NCI-H1092 (cell line): Measurements from ENCODE around the gene FGGY.

ENCODE experiments used
- DNase-seq: peaks from one replicate; lab custom pipeline; 2025; lab: John Stamatoyannopoulos, UW

The FGGY gene

DNA sequence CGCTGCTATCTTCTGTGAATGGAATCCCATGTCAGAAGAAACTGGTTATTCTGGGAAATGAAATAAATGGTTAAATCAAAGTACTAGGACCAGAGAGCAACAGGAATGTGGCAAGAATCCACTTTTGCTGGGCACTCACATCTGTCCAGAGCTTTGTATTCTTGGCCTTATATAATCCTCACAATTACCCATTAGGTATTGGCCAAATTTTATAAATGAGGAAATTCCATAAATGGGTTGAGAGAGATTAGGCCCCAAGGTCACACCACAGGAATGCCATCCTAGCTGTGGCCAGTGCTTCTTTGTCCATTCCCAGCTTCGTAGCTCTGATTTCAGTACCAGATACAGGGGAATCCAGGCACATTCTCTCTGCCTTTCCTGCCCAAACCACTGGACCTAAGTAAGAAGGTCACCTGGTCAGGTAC is 441.7 kb downstream of the FGGY start:
- DNase-seq, result no peak

DNA sequence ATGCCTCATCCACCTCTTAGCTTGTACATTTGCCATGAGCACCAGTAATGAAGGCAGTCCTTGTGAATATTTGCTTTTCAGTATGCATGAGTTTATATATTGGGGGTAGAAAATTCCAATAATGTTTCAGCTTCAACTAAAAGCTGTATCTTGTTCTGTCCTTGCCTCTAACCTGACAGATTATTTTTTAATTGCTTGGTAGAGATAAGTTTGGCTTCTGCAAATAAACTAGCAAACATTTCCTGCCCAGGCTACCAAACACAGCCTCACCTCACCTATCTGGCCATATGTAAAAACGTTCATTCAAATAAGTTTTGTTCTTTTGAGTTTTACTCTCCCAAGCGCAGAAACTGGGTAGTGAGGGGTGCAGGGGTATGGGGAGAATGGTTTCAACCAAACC is 442.2 kb downstream of the FGGY start:
- DNase-seq, result no peak

DNA sequence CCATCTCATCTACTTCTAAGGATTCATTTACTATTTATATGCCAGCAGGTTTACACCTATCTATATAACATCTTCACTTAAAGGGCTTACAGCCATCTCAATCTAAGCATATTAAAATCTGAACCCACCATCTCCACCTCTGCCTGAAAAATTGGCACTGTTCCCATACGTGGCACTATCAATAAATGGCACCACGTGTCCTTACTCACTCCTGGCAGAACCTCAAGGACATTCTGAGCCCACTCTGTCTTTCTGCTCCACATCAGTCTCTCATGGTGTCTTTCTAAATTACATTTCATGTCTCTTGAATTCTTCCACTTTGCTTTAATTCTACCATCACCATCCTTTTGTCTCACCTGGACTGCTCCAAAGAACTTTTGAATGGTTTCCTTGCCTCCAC is 445.6 kb downstream of the FGGY start:
- no peak for DNase-seq

DNA sequence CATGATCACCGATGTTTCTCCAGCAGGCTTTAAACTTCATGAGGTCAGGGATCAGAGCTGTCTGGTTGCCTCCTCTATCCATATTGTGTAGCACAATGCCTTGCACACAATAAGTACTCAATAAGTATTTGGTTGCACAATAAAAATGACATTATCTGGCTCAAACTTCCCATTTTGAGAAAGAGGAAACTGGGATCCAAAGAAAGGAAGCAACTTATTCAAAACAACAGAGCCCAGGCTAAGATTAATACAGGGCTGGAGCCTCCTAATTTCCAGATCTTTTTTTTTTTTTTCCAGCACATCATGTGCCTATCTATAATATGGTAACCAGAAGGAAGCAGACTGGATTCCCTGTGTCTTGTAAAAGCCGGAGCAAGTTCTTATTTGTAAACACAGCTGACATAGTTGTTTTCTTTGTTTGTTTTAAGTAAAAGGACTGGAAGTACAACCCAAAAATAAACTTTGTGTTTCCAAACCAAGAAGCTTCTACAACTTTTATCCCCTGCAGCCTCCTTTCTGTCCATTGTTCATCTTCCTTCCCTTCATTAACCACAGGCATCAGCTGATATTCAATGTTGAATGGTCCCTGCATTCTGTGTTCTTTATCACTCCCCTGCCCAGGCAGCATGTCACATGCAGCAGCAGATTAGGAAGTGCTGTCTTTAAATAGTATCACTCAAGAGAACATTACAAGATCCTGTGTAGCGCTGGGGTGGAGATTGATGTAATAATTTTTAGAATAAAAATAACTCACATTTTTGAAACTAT is 446.6 kb downstream of the FGGY start:
- DNase-seq, result no peak

DNA sequence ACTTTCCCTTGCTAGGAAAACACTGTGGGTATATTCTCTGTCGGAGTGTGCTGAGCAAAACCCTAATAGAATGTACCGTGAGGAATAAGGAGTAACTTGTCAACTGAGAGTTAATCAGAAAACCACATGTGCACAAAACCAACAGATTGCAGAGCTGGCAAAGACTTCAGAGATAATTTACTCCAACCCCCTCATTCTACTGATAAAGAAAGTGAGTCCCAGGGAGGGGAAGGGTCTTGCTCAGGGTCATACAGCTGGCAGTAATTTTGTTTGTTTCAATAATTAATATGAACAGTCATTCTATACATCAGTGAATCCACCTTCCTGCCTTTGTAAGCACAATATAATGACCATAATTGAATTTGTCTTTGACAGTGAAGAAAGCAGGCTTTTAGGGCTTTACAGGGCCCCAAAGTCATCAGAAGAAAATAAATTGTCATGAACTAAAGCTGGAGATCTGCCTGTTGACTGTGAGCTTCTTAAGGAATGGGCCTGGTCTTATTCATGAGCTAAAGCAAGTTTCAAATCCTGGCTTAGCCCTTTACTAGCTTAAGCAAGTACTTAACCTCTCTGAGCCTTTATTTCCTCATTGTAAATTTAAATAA is 450.6 kb downstream of the FGGY start:
- DNase-seq, result no peak

DNA sequence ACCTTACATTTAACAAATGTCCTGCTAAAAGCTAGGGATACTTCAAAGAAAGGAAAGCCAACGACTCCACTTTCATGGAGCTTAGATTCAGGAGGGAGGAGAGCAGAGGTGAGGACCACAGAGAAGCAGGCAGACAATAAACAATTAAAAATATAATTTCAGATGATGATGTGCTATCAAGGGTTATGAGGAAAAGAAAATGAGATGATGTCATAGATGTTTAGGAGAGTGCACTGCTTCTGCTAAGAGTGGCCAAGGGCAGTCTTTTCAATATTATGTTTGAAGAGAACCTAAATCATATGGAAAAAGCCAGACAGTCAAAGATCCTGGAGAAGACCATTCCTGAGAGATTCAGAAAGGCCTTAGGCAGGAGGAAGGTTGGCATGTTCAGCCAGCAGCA is 451.2 kb downstream of the FGGY start:
- DNase-seq, result no peak

DNA sequence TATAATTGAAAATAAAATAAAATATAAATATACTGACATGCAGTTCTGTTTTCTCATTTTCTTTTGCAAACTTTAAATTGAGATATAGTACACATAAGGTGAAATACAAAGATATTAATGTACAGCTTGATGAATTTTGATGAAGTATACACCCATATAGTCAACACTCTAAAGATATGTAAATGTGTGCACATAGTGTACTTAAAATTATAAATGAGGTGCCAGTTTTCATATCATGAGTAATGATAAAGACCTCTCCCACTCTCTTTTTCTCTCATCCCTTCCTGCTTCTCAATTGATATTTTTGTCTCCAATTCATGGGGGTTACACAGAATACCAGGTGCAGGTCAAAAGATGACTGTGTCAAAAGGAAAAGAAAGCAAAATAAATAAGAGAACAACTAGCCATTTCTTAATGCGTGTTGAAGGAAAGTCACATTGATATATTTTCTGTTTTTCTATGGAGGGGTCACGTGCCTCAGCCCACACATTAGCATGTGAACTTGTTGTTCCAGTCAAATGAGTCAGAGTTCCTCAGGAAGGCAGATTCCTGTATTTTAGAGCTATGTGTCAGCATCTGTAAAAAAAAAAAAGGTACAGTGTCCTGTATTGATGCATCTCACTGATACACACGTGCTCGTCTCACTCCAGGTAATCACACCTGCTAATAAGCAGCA is 453.6 kb downstream of the FGGY start:
- DNase-seq, result no peak

DNA sequence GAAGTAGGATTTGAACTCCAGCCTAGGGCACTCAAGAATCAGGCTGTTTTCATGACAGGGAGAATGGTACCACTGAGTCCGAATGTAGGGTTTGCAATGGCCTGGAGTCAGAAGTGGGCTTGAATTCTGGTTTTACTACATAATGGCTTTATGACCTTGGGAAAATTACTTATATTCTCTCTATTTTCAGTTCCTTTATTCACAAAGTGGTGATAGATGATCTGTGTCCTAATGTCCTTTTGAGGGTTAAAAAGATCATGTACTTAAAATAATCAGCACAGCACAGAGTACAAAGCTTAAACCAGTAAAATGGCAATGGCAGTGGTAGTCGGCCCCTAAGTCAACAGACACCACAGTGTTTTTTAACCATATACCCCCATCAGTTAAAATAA is 454.1 kb downstream of the FGGY start:
- no peak for DNase-seq

DNA sequence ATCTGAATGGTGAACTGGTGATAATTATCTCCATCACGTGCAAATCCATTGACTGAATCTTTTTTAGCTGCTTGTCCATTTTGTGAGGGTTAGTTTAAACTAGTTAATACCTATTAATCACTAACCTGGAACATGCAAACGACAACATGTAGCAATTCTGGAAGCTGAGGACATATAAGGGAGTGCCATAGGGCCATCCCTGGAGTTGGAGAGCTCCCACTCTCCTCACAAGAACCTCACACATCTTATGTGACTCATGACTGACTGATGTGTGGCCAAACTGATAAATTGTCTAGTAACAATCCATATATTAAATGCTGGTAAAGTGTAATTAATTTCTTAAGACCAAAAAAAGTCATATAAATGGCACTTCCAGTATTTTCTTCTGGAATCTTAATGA is 454.9 kb downstream of the FGGY start:
- DNase-seq, result no peak

DNA sequence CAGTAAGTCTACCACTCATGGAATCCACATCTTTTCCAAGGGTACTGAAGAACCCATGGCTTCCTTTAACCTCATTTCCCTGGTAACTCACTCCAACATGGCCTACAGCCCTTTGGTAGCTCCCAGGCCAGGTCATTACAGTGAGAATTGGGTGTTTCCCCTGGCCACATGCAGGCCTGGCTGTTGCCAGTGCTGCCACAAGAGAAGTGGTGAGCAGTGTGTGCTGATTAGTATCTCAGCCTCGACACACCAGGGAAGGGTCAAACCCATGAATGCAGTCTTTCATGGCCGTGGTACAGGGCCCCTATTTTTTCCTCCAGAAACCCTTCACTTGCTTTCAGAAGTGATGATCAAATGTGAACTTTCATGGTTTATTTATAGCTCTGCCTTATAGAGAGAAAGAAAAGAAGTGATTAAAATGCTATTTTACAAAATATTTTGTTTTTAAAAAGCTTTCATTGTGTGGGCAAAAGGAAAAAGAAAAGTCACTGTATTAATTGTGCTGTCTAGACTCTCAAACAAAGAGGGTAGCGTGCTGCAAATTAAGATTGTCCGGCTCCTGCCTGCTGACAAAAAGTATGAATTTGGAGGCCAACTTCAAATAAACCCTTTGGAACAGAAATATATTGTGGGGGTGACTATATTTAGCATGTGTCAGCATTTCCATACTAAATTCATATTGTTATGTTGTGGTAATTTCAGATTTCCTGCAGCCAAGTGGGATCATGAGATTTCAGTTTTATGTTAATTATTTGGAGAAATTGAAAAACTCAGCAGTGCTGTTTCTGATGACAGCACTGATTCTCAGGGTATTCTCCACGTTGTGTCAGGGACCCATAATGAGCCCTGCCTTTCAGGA is 455.9 kb downstream of the FGGY start:
- DNase-seq, result no peak

DNA sequence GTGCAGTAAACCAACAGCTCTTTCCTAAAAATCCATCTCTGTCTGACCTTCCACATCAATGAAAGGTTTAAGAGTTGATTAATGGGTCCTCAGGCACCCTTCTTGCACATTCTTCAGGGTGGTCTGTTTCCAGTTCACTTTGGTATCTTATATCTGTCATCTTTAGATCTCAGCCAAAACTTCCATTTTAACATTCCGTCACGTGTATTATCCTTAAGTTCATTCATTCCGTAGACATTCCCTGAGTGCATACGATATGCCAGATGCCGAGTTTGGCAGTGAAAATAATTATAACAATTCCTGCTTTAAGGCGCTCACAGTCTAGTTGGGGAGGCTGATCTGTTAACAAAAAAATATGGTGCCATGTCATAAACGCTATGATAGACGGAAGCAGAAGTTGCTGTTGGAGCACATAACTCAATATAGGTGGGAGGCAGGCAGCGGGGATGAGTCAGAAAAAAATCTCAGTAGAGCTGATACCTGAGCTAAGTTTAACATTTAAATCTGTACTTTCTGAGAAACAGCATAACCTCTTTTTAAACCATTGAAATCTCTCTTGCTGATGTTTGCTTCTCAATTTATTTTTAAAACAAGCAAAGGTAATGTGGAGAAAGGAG is 458.3 kb downstream of the FGGY start:
- DNase-seq, result no peak

DNA sequence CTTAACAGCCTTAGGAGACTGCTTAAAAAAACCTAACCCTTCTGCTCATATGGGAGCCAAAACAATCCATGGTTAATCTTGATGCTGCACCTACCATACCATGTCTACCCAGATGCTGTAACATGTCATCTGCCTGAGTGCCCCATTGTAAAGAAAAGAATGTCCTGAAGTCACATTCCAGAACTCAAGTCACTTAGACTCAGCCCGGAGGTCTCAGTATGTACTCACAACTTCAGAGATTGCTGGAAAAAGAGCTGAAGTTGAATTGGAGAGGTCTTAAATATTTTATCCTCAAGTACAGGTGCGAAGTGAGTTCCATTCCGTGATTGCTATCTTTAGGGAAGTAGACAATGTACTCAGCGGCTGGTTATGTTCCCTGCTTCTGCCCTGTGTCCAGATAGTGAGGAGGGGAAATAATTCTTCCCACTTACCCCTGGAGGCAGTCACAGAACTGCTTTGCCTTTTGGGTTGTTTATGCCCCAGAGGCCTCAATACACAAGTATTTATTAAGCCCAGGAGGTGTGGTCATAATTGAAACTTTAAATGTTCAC is 460.4 kb downstream of the FGGY start:
- no peak for DNase-seq

DNA sequence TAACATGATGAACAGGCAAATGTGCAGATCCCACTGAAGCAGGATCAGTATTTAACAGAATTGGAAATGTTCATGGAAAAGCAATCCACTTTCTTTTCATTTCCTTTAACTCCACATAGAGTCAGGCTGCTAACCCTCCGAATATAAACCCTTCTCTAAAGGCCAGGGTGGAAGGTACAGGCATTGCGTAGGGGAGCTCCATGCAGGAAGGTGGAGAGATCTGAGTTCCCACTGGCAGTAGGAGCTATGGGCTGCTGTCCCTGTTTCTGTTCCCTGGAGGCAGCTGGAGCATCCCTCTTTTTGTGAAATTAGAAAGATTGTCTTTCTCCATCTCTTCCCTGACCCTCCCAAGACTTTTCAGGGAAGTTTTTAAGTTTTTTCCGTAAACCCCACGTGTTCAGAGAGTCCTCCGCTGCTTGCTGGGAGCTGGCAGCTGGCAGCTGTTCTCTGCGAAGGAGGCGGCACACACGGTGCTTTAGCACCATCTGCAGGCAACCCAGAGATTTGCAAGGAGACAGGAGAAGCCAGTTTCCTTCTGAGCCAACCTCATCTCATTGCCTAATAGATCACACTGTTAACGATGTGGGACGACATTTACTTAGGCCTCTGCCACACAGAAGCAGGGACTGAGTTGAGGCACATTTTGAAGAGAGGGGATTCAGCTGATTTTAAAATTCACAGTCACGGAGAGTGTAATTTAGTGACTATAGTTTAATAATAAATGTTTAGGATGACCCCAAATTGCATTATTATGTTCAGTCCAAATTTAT is 462.4 kb downstream of the FGGY start:
- peak; percentile 28 for DNase-seq

DNA sequence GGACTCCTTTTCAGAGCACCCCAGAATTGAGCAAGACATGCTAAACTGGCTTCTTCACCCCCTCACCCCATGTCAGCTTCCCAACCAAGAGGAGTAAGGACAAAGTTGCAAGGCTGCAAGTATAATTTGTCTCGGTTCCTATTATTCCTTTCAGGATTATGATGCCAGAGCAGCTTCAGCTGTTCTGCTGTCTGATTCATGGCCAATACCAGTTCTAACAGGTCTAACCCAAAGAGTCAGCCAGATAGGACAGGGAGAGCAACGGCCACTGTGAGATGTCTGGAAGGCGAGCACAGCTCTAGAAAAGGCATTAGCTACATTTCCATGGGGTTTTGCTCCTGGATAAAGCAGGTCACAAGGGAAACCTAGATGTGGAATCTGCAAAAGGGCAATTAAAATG is 464.5 kb downstream of the FGGY start:
- no peak for DNase-seq

DNA sequence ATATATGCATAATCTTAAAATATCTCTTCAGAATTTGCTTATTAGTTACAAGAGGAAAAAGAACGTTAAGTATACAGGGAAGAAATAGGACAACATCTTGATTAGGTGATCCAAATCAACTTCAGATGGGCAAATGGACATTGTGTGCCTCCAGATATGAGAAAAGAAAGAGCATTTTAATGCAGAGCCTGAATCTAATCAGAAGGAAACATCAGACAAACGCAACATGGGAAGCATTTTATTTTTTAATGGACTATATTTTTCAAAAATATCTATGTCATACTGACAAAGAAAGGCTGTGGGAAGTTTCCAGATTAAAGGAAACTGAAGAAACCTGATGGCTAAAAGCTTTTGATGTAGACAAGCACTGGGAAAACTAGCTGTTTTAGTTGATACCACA is 466.5 kb downstream of the FGGY start:
- no peak for DNase-seq

DNA sequence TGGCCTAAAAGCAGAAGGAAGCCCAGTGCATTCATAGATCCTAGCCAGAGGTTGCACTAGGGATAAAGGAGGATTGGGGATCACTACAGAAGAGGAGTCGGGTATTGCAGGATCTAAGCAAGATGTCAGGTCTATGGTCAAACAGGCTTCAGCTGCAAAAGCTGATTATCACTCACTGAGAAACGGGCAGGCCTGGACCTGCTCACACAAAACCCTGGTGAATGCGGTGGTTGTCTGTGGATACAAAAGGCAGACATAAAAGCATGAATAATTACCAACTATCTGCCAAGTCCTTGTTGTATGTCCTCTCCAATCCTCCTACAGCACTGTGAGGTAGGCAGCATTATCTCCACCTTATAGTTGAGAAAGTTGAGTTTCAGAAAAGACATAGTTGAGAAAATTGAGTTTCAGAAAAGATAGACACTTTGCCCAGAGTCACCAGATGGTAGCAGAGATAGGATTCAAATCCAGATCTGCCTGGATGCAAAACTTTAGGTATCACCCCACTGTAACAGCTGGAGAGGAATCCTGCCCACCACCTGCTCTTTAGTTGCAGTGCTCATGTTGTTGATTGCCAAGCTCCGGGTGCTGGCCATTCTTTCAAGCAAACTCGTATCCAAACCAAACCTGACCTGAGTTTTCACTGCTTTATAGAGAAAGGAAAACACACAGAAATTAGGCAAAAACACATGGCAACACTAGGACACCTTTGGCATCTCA is 468.3 kb downstream of the FGGY start:
- DNase-seq, result no peak

DNA sequence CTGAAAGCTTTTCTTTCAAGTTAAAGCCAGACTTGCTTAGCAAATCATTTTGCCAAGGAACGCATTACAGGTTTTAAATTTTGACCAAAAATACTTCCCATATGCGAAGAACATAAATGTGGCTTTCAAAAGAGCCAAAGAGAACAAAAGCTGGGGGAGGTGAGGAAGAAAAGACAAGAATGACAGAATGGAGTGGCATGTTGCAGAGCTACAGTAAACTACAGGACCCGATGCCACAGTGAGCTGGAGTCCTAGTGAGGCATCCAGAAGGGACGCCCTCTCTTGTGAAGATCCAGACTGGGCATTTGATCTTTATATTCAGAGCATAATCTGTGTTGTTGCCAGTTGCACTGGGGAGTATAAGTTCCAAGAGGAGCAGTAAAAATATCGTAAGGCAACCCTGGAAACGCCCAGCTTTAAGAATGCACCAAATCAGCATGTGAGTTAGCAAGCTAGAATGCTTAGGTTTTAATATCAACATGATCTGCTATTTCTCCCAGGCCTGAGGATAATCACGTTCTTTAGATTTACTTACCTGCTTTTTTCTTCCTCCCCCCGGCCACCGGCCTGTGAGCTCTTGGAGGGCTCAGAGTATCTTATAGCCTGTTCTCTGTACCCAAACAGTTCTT is 469.4 kb downstream of the FGGY start:
- DNase-seq, result no peak

DNA sequence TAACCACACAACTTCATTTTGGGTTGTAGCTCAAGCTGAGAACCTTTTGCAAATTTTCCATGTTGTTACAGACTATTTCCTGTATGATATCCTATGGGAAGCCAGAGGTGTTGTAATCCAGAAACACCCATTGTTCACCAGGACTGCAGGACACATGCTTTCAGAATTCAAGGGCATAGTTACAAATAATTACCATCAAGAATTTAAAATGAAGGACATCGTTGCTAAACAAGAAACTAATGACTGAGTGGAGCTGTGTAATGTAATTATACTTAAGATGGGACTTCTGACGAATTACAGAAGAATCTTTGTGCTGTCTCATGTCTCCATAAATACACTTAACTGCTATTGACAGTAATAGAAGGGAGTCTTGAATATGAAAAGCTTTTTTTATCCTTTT is 470.2 kb downstream of the FGGY start:
- DNase-seq, result no peak

DNA sequence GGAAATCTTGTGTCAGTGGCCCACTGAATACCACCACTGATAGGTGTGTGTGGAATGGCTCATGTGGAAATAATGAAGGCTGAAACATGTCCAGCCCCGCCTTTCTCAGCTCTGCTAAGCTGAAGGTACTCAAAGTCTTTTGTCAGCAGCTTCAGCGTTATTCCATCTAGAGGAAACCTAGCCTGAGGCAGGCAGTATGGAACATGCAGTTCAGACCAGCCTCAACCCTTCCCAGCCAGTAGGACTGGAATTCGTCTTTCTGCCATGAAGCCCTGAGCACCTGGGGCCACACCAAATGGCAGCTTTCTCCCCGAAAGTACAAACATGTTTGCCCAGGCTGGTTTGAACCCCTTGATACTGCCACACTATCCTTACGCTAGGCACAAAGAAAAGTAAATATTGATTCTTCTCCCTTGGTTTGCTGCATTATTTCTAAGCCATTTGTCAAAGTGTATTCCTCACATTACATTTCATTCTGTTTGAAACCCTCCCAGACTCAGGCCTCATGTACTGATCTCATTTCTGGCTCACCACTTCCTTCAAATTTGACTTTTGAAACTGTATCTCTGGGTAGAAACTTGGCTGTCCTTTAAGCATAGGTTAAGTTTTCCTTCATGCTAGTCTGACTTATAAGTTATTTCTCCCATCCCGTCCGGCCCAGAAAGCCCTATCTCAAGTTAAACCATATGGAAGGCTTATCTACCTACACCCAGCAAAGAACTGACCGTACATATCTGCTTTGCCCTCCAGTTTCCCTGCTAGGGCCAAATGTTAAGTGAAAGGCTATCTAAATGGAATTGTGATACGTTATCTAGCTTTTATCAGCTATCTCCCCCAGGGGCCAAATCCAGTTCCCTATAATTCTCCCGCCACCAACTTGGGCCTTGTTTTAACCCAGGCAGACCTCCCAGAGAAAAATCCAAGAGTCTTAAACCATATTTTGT is 472.2 kb downstream of the FGGY start:
- peak; percentile 16 for DNase-seq
